HG02763 (cell line): ENCODE results near the gene CACNA1H.
"Not testable (repeated sequence)": the region's sequence is repeated elsewhere in the genome, so short reads cannot be mapped to it uniquely, and the experiment has no call there.

Source experiments
- ATAC-seq: cut with Tn5 transposase; IDR thresholded peaks from one replicate; pipeline ENCODE4 v1.9.1; 2021; ENCODE audit warnings: mild to moderate bottlenecking, moderate library complexity; ENCODE audit not compliant: unreplicated experiment

CACNA1H gene

GRCh38 chr16:1223355-1224214 lies 70.7 kb downstream of the CACNA1H start:
- no peak for ATAC-seq

- ATAC-seq: no peak
These were observed 71.7 kb downstream of the CACNA1H start for GRCh38 chr16:1224558-1224957.

GRCh38 chr16:1225051-1225451 lies 72.1 kb downstream of the CACNA1H start, which contains the start of gene TPSG1:
TPSG1 (minus strand) TSS chr16:1225268; CDS start chr16:1225252, 16 bp downstream.
- ATAC-seq: no peak

GRCh38 chr16:1225728-1226311 lies 72.9 kb downstream of the CACNA1H start:
- ATAC-seq: not testable (repeated sequence)

GRCh38 chr16:1226692-1227091 lies 73.8 kb downstream of the CACNA1H start:
- ATAC-seq: not testable (repeated sequence)

GRCh38 chr16:1228227-1228626 lies 75.3 kb downstream of the CACNA1H start:
- not testable (repeated sequence) for ATAC-seq

- ATAC-seq: not testable (repeated sequence)
These were observed 76.6 kb downstream of the CACNA1H start for GRCh38 chr16:1229476-1229875.

- ATAC-seq: not testable (repeated sequence)
These were observed 77.2 kb downstream of the CACNA1H start, which contains the start of gene TPSB2 for GRCh38 chr16:1230084-1230470. TPSB2 (minus strand) TSS chr16:1230184; CDS start chr16:1229951, 233 bp downstream.

- not testable (repeated sequence) for ATAC-seq
These were observed 77.7 kb downstream of the CACNA1H start for GRCh38 chr16:1230471-1231212.

GRCh38 chr16:1231301-1231700 lies 78.4 kb downstream of the CACNA1H start:
- not testable (repeated sequence) for ATAC-seq

- not testable (repeated sequence) for ATAC-seq
These were observed 79.3 kb downstream of the CACNA1H start for GRCh38 chr16:1232049-1232748.

- not testable (repeated sequence) for ATAC-seq
These were observed 83.8 kb downstream of the CACNA1H start for GRCh38 chr16:1236659-1237058.

- ATAC-seq: no peak
These were observed 85.1 kb downstream of the CACNA1H start for GRCh38 chr16:1237990-1238389.

- ATAC-seq: not testable (repeated sequence)
These were observed 86.0 kb downstream of the CACNA1H start for GRCh38 chr16:1238909-1239308.

GRCh38 chr16:1239575-1239974 lies 86.7 kb downstream of the CACNA1H start:
- ATAC-seq: not testable (repeated sequence)

- ATAC-seq: not testable (repeated sequence)
These were observed 87.5 kb downstream of the CACNA1H start, which contains the start of gene TPSAB1 for GRCh38 chr16:1240436-1240835. TPSAB1 (plus strand) TSS chr16:1240705; CDS start chr16:1240939, 234 bp downstream.

GRCh38 chr16:1241081-1241480 lies 88.2 kb downstream of the CACNA1H start:
- ATAC-seq: not testable (repeated sequence)

GRCh38 chr16:1243363-1243762 lies 90.5 kb downstream of the CACNA1H start:
- ATAC-seq: not testable (repeated sequence)

GRCh38 chr16:1243907-1244850 lies 91.3 kb downstream of the CACNA1H start:
- not testable (repeated sequence) for ATAC-seq
